K562 (cell line): Measurements from ENCODE around the gene NEXN. TPM values are rescaled to one million over a fixed set of nuclear protein-coding genes. Genes with fewer than 3 reads are reported as not detected.

Experiments
- ATAC-seq: fragments of 200-7000 bp; cut with Tn5 transposase; 3 replicates; pipeline ENCODE4 v1.9.1; 2020; ENCODE audit warnings: moderate library complexity
- BruUV-seq: library from RNA; stranded (reverse); fragments of 400-500 nt; replicated peaks from 2 replicates; lab custom pipeline; 2021; lab: Mats Ljungman, UMichigan
- CTCF ChIA-PET: fragments of 300-600 bp; formaldehyde crosslinking; extraction: SDS; loops from one replicate; lab custom pipeline; 2021; ENCODE audit warnings: low intra/inter-chr PET ratio; lab: Yijun Ruan, JAX
- POLR2A ChIA-PET: fragments of 300-600, 350-650 bp; sonication (Branson Sonifier 250); formaldehyde crosslinking; extraction: SDS; loops from one replicate; lab custom pipeline; 2021; ENCODE audit warnings: antibody characterized with exemption, inconsistent platforms; lab: Yijun Ruan, JAX
- DNase-seq, 4 experiments: peaks; one replicate each; pipeline versions ENCODE4 v3.0.0 to v3.0.0-alpha.2; 2011 to 2018; ENCODE audit warnings: low spot score in 3 of 4, mixed read lengths in 3 of 4; ENCODE audit errors: extremely low read depth in 1 of 4
- FAIRE-seq: peaks from 2 replicates; lab custom pipeline; 2011; peaks lifted over from hg19 to GRCh38; lab: Jason Lieb, UNC
- H2AFZ ChIP-seq: 2 replicates; pipeline ENCODE4 v1.6.0; 2011; ENCODE audit warnings: low read depth, low read length, control low read depth, inconsistent platforms
- H3K27ac ChIP-seq: fragments of 200-600 bp; 3 replicates; pipeline ENCODE4 v1.8.0; 2011; ENCODE audit warnings: low read depth, mild to moderate bottlenecking, control low read depth, inconsistent platforms, low read length, moderate library complexity, mixed read lengths; ENCODE audit errors: extremely low read depth
- H3K27me3 ChIP-seq, 2 experiments: fragments of 300-600 bp in 1 of 2; 2 replicates in 1 of 2; 3 replicates in 1 of 2; pipeline versions ENCODE4 v1.6.0 to v1.8.0; 2011; ENCODE audit warnings: inconsistent platforms in 2 of 2, low read length in 2 of 2, mild to moderate bottlenecking in 1 of 2, mixed read lengths in 1 of 2, moderate library complexity in 1 of 2; ENCODE audit not compliant: control insufficient read depth in 2 of 2, insufficient read depth in 2 of 2
- H3K36me3 ChIP-seq: fragments of 300-600 bp; 3 replicates; pipeline ENCODE4 v1.8.0; 2011; ENCODE audit warnings: mild to moderate bottlenecking, low read length, inconsistent platforms; ENCODE audit not compliant: control insufficient read depth, insufficient read depth
- H3K4me1 ChIP-seq, 2 experiments: fragments of 200-600 bp in 1 of 2; replicated peaks in 1 of 2; 2 replicates in 1 of 2; 3 replicates in 1 of 2; pipeline versions ENCODE4 v1.5.1 to v1.8.0; 2011; ENCODE audit warnings: inconsistent platforms in 2 of 2, low read length in 2 of 2, mild to moderate bottlenecking in 1 of 2, mixed read lengths in 1 of 2, moderate library complexity in 1 of 2; ENCODE audit not compliant: control insufficient read depth in 2 of 2, insufficient read depth in 2 of 2
- H3K4me2 ChIP-seq: 2 replicates; pipeline ENCODE4 v1.6.1; 2011; ENCODE audit warnings: low read length, control low read depth, inconsistent platforms, mixed read lengths; ENCODE audit not compliant: insufficient read depth
- H3K4me3 ChIP-seq: fragments of 200-600 bp; sonication (generic), shearing (Covaris generic); 2 replicates; pipeline ENCODE4 v1.5.1; 2016; ENCODE audit warnings: control low read depth, inconsistent platforms
- H3K79me2 ChIP-seq: fragments of 200-600 bp; 3 replicates; pipeline ENCODE4 v1.8.0; 2011; ENCODE audit warnings: low read length, inconsistent platforms; ENCODE audit not compliant: control insufficient read depth, insufficient read depth
- H3K9ac ChIP-seq, 2 experiments: 2 replicates each; pipeline versions ENCODE4 v1.6.0 to v1.6.1; 2011; ENCODE audit warnings: low read depth in 2 of 2, low read length in 2 of 2, control low read depth in 1 of 2, inconsistent platforms in 1 of 2, mild to moderate bottlenecking in 1 of 2, mixed read lengths in 1 of 2; ENCODE audit not compliant: insufficient read depth in 1 of 2
- H3K9me1 ChIP-seq: one replicate; pipeline ENCODE4 v1.6.0; 2011; ENCODE audit warnings: inconsistent platforms, mild to moderate bottlenecking, low read length, moderate library complexity; ENCODE audit not compliant: control insufficient read depth, insufficient read depth
- H3K9me3 ChIP-seq: replicated peaks from 2 replicates; pipeline ENCODE4 v1.5.1; 2011; ENCODE audit warnings: low read depth, low read length, inconsistent platforms; ENCODE audit not compliant: control insufficient read depth, insufficient read depth
- H4K20me1 ChIP-seq: replicated peaks from 2 replicates; pipeline ENCODE4 v1.6.1; 2011; ENCODE audit warnings: low read length, inconsistent platforms, mixed read lengths; ENCODE audit not compliant: control insufficient read depth, insufficient read depth
- KDM1A ChIP-seq, 2 experiments: fragments of 450-650 bp; IDR thresholded peaks; 2 replicates each; pipeline ENCODE4 v1.6.1; 2016; ENCODE audit warnings: mild to moderate bottlenecking in 2 of 2
- WGBS: fragments of 100-300 bp; shearing (Covaris generic); methylation state at CpG from one replicate; pipeline ENCODE4 v1.1.6; 2016; ENCODE audit warnings: low coverage, mixed read lengths; ENCODE audit not compliant: insufficient coverage; ENCODE audit errors: missing lambda C conversion rate; 5-methylcytosine and 5-hydroxymethylcytosine counted together
- in situ Hi-C: fragments of 300-500 bp; cut with MboI; formaldehyde crosslinking; loops from 4 replicates; pipeline ENCODE4 v1.15.0; 2018; ENCODE audit warnings: inconsistent platforms, mixed read lengths
- intact Hi-C: fragments of 100-400 bp; cut with micrococcal nuclease; formaldehyde crosslinking; loops from 2 replicates; pipeline ENCODE4 v1.14.2; 2022
- polyA plus RNA-seq, 8 experiments: library from polyadenylated mRNA; depleted of rRNA in 4 of 8; stranded (reverse) in 5 of 8; unstranded in 3 of 8; fragments of >200 nt; fragmentation: Nextera tagmentation in 2 of 8; fragmentation: Illumina TruSeq in 1 of 8; extraction: Ambion mirVana in 2 of 8; extraction: Trizol in 1 of 8; gene quantifications; 2 replicates each; pipeline versions ENCODE4 v1.2.1 to v1.2.3, GENCODE V29; 2011 to 2014; ENCODE audit warnings: inconsistent platforms in 1 of 8, missing spikeins in 1 of 8
- total RNA-seq, 7 experiments: library from RNA; depleted of rRNA in 6 of 7; stranded (reverse); fragments of >200 nt in 6 of 7; fragmentation: Illumina TruSeq in 2 of 7; extraction: Trizol in 2 of 7; gene quantifications; 2 replicates each; pipeline versions ENCODE4 v1.2.1 to v1.2.3, GENCODE V29; 2011 to 2021; ENCODE audit warnings: low replicate concordance in 1 of 7
- TF ChIP-seq, protein P1 (sequence below): sonication (generic); formaldehyde crosslinking; IDR thresholded peaks from 2 replicates; pipeline ENCODE4 v1.8.0; 2022; ENCODE audit warnings: mild to moderate bottlenecking, missing genetic modification reagents
- TF ChIP-seq, protein P2 (sequence below), 2 experiments: fragments of 450-650 bp in 1 of 2; sonication (generic) in 1 of 2; formaldehyde crosslinking in 1 of 2; IDR thresholded peaks in 1 of 2; conservative IDR thresholded peaks in 1 of 2; 2 replicates each; pipeline versions ENCODE4 v1.6.1 to v1.8.1; 2016 to 2023; ENCODE audit warnings: mild to moderate bottlenecking in 2 of 2, moderate library complexity in 2 of 2, inconsistent platforms in 1 of 2, missing genetic modification reagents in 1 of 2

Gene NEXN
- total and polyA plus RNA-seq, 9 of the 15 experiments (the other 6 are each of a cell fraction or from before 2014, with no cell fraction given), result 0.18 to 1.8 (median 0.76) TPM

DNA sequence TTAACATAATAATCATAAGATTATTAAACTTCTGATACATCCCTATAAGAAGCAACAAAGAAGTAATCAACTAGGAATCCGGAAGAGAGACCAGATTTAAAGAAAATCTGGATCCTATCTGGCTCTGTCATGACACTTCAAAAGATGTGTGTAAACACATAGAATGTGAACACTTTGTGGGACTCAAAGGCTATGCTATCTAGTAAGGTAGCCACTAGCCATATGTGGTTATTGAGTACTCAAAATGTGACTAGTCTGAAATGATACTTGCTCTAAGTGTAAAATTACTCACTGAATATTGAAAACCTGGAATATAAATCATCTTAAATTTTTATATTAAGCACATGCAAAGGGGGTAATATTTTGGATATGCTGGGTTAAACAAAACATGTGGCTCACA, 81.8 kb downstream of the NEXN start:
- TF ChIP-seq, protein P1, sequence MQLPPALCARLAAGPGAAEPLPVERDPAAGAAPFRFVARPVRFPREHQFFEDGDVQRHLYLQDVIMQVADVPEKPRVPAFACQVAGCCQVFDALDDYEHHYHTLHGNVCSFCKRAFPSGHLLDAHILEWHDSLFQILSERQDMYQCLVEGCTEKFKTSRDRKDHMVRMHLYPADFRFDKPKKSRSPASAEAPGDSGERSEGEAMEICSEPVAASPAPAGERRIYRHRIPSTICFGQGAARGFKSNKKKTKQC, result no peak
- 0 out of 4 replicates have a peak, but pooled peaks of 1 of the 2 experiments have one; percentile 23 for TF ChIP-seq KDM1A (IDR thresholded peaks at IDR 0.05)
- TF ChIP-seq, protein P2, sequence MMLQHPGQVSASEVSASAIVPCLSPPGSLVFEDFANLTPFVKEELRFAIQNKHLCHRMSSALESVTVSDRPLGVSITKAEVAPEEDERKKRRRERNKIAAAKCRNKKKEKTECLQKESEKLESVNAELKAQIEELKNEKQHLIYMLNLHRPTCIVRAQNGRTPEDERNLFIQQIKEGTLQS (IDR thresholded peaks at IDR 0.05), result no peak
- TF ChIP-seq, protein P2 (CRISPR knock-in tag; conservative IDR thresholded peaks at IDR 0.05), result no peak
- intact Hi-C loops, result loop anchor here (10.0 kb wide), 1 partner anchor 85 kb away; no protein-coding TSS in a partner anchor
- Histone ChIP-seq H3K36me3 (peaks cover 90% of the 10 kb centered on the region), H3K4me3 (no peak overlapping the region), H3K27me3 (no peaks in the 10 kb centered on the region), H2AFZ (no peak overlapping the region), H3K9me3 (no peaks in the 10 kb centered on the region), H3K27ac (no peak overlapping the region), H3K9me1 (no peaks in the 10 kb centered on the region), H3K9ac (no peak overlapping the region), H3K79me2 (peaks cover 93% of the 10 kb centered on the region), H3K4me2 (no peak overlapping the region), H4K20me1 (peaks cover 9% of the 10 kb centered on the region; the same call in 1 of the 2 replicates), H3K4me1 (0 out of 5 replicates have a peak, but pooled peaks cover 0 to 4% of the 10 kb centered on the region in 2 experiments)
- CTCF ChIA-PET, result no interaction called here
- in situ Hi-C loops, result no loop called here
- DNase-seq (no peak), ATAC-seq (no peak), FAIRE-seq (no peak)
- WGBS, result 88% methylated on average over 1 of the region's 1 CpG
- no TSS peak for BruUV-seq
- POLR2A ChIA-PET, result interaction anchor here (1.3 to 6.2 kb wide), 3 partner anchors 7 to 13 kb away, joined by 3 to 46 read pairs (median 7); partner anchors contain the start of gene FUBP1
